Astrocyte (in vitro differentiated cells and primary cell): ENCODE measurements around the gene NSMCE1.

ENCODE experiments used
- CTCF ChIP-seq: IDR thresholded peaks from 2 replicates; pipeline ENCODE4 v1.5.1; 2011; ENCODE audit warnings: low read depth, mild to moderate bottlenecking, inconsistent platforms, low read length, moderate library complexity; ENCODE audit not compliant: insufficient read depth
- EZH2 ChIP-seq: IDR thresholded peaks from 2 replicates; pipeline ENCODE4 v1.6.1; 2012; ENCODE audit warnings: mild to moderate bottlenecking, low read length, inconsistent platforms; ENCODE audit not compliant: insufficient read depth

- TF ChIP-seq EZH2 (no peak), CTCF (no peak)
Measured at GRCh38 chr16:27311897-27312303, 43.3 kb upstream of the NSMCE1 start.
